ENCODE data around the gene ULK4.

DNA sequence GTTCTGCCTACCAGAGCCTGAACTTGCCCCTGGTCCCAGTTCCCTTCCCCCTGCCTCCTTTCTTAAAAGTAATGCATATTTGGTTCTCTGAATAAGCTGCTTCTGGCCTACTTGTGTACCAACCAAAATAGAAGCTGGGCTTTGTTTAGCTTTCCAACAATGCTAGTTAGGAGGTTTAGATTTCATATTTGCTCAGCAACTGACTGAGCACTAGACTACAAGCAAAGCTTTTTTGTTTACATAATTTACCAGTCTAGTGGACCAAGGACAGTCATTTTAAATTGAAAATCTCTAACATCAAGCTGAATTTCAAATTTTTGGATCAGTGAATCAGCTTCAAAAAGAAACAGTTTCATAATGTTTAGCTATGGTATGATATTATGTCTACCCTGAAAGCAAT is 331.2 kb downstream of the ULK4 start:
- TF ChIP-seq ZNF777 (tag by site-specific recombination; IDR thresholded peaks at IDR 0.05; ENCODE audit: borderline replicate concordance) = no peak
- TF ChIP-seq KLF10 (tag by site-specific recombination; IDR thresholded peaks at IDR 0.05) = no peak
